GM12878 (cell line): ENCODE data around the gene RPS23. TPM values are rescaled to one million over a fixed set of nuclear protein-coding genes. Genes with fewer than 3 reads are reported as not detected.
A peak's percentile ranks its signal among the peaks of the same experiment; 100 is the strongest.

Experiments used
- ATAC-seq: fragments of 200-7000 bp; cut with Tn5 transposase; 3 replicates; pipeline ENCODE4 v1.9.1; 2020; ENCODE audit warnings: mild to moderate bottlenecking, moderate library complexity
- Bru-seq: library from RNA; stranded (reverse); fragments of 400-500 nt; gene quantifications from one replicate; lab custom pipeline; 2021; lab: Mats Ljungman, UMichigan
- BruChase-seq, 2 experiments: library from RNA; stranded (reverse); fragments of 400-500 nt; gene quantifications; one replicate each; lab custom pipeline; 2021; lab: Mats Ljungman, UMichigan
- BruUV-seq: library from RNA; stranded (reverse); fragments of 400-500 nt; replicated peaks from 2 replicates; lab custom pipeline; 2021; lab: Mats Ljungman, UMichigan
- CTCF ChIA-PET: fragments of 300-600 bp; sonication (Branson Sonifier 250); formaldehyde crosslinking; extraction: SDS; loops from one replicate; lab custom pipeline; 2021; ENCODE audit warnings: inconsistent platforms; lab: Yijun Ruan, JAX
- POLR2A ChIA-PET: fragments of 350-600 bp; formaldehyde crosslinking; extraction: SDS; loops from one replicate; lab custom pipeline; 2021; ENCODE audit warnings: inconsistent platforms; lab: Charles Lee
- RAD21 ChIA-PET: fragments of 300-600 bp; sonication (Branson Sonifier 250); formaldehyde crosslinking; loops from one replicate; lab custom pipeline; 2023; ENCODE audit warnings: antibody characterized with exemption; ENCODE audit not compliant: unreplicated experiment; lab: Charles Lee
- SMC1A ChIA-PET: fragments of 300-600 bp; sonication (Branson Sonifier 250); formaldehyde crosslinking; loops from one replicate; lab custom pipeline; 2023; ENCODE audit not compliant: unreplicated experiment, uncharacterized antibody; lab: Charles Lee
- DNase-seq: peaks from one replicate; pipeline ENCODE4 v3.0.0-alpha.2; 2011; ENCODE audit warnings: low read depth, low spot score
- FAIRE-seq: peaks from 3 replicates; lab custom pipeline; 2011; peaks lifted over from hg19 to GRCh38; lab: Jason Lieb, UNC
- H2AFZ ChIP-seq: 2 replicates; pipeline ENCODE4 v1.6.0; 2011; ENCODE audit warnings: low read depth, low read length, control low read depth; ENCODE audit not compliant: control insufficient read depth
- H3K27ac ChIP-seq: 2 replicates; pipeline ENCODE4 v1.5.1; 2011; ENCODE audit warnings: control low read depth; ENCODE audit not compliant: control insufficient read depth, insufficient read depth
- H3K27me3 ChIP-seq, 2 experiments: replicated peaks in 1 of 2; 2 replicates each; pipeline versions ENCODE4 v1.6.0 to v1.6.1; 2011; ENCODE audit warnings: low read length in 1 of 2; ENCODE audit not compliant: control insufficient read depth in 2 of 2, insufficient read depth in 2 of 2
- H3K36me3 ChIP-seq, 2 experiments: 2 replicates each; pipeline ENCODE4 v1.5.1; 2011; ENCODE audit warnings: low read length in 1 of 2; ENCODE audit not compliant: control insufficient read depth in 2 of 2, insufficient read depth in 2 of 2
- H3K4me1 ChIP-seq: 2 replicates; pipeline ENCODE4 v1.6.1; 2011; ENCODE audit warnings: mild to moderate bottlenecking, low read length, moderate library complexity, mixed read lengths; ENCODE audit not compliant: control insufficient read depth, insufficient read depth
- H3K4me2 ChIP-seq: 2 replicates; pipeline ENCODE4 v1.6.0; 2011; ENCODE audit warnings: control low read depth; ENCODE audit not compliant: control insufficient read depth, insufficient read depth
- H3K4me3 ChIP-seq: fragments of 200-600 bp; sonication (generic); 2 replicates; pipeline ENCODE4 v1.5.1; 2016
- H3K79me2 ChIP-seq: 2 replicates; pipeline ENCODE4 v1.6.0; 2011; ENCODE audit warnings: low read length; ENCODE audit not compliant: control insufficient read depth, insufficient read depth
- H3K9ac ChIP-seq: 2 replicates; pipeline ENCODE4 v1.8.0; 2011; ENCODE audit warnings: low read length, control low read depth, mixed read lengths; ENCODE audit not compliant: control insufficient read depth, insufficient read depth
- H3K9me3 ChIP-seq: replicated peaks from 3 replicates; pipeline ENCODE4 v1.5.1; 2011; ENCODE audit warnings: mild to moderate bottlenecking, low read length; ENCODE audit not compliant: control insufficient read depth, insufficient read depth
- H4K20me1 ChIP-seq: 2 replicates; pipeline ENCODE4 v1.6.0; 2011; ENCODE audit not compliant: control insufficient read depth, insufficient read depth
- BCL11A ChIP-seq: IDR thresholded peaks from 2 replicates; pipeline ENCODE4 v1.6.1; 2011; ENCODE audit warnings: low read depth, low read length
- DPF2 ChIP-seq: fragments of 450-650 bp; IDR thresholded peaks from 2 replicates; pipeline ENCODE4 v1.6.1; 2017; ENCODE audit warnings: mild to moderate bottlenecking
- EGR1 ChIP-seq, 2 experiments: IDR thresholded peaks; 1 replicate in 1 of 2; 2 replicates in 1 of 2; pipeline ENCODE4 v1.6.1; 2011 to 2012; ENCODE audit warnings: low read depth in 2 of 2, low read length in 2 of 2, borderline replicate concordance in 1 of 2, mild to moderate bottlenecking in 1 of 2, moderate library complexity in 1 of 2
- HDAC2 ChIP-seq: fragments of 200-600 bp; sonication (generic); IDR thresholded peaks from 2 replicates; pipeline ENCODE4 v1.6.1; 2017
- LARP7 ChIP-seq: fragments of 450-650 bp; IDR thresholded peaks from 2 replicates; pipeline ENCODE4 v1.6.1; 2017; ENCODE audit warnings: mild to moderate bottlenecking
- MAX ChIP-seq: IDR thresholded peaks from 2 replicates; pipeline ENCODE4 v1.6.1; 2012; ENCODE audit warnings: low read depth, low read length, improper control_type of control experiment
- PML ChIP-seq: IDR thresholded peaks from 2 replicates; pipeline ENCODE4 v1.6.1; 2012; ENCODE audit warnings: low read length, inconsistent platforms
- RUNX3 ChIP-seq: IDR thresholded peaks from 2 replicates; pipeline ENCODE4 v1.6.1; 2012; ENCODE audit warnings: low read length, inconsistent platforms
- SMAD1 ChIP-seq: fragments of 450-650 bp; IDR thresholded peaks from 2 replicates; pipeline ENCODE4 v1.6.1; 2018; ENCODE audit warnings: mild to moderate bottlenecking, low read depth; ENCODE audit not compliant: partially characterized antibody
- SRF ChIP-seq, 2 experiments: IDR thresholded peaks; 2 replicates each; pipeline ENCODE4 v1.6.1; 2011; ENCODE audit warnings: low read depth in 2 of 2, low read length in 2 of 2, mild to moderate bottlenecking in 1 of 2, moderate library complexity in 1 of 2
- TBL1XR1 ChIP-seq: IDR thresholded peaks from 2 replicates; pipeline ENCODE4 v1.6.1; 2012; ENCODE audit warnings: low read depth, low read length, improper control_type of control experiment
- TCF3 ChIP-seq: IDR thresholded peaks from 2 replicates; pipeline ENCODE4 v1.6.1; 2012; ENCODE audit warnings: low read depth, mild to moderate bottlenecking, low read length, borderline replicate concordance; ENCODE audit not compliant: insufficient read depth
- YY1 ChIP-seq: IDR thresholded peaks from 2 replicates; pipeline ENCODE4 v1.6.1; 2011; ENCODE audit warnings: low read depth, mild to moderate bottlenecking, low read length
- ZBTB4 ChIP-seq: fragments of 450-650 bp; formaldehyde crosslinking; IDR thresholded peaks from 2 replicates; pipeline ENCODE4 v1.4.0; 2022; ENCODE audit warnings: mild to moderate bottlenecking, moderate library complexity
- ZNF207 ChIP-seq: fragments of 450-650 bp; IDR thresholded peaks from 2 replicates; pipeline ENCODE4 v1.6.1; 2014; ENCODE audit warnings: antibody characterized with exemption, mild to moderate bottlenecking, borderline replicate concordance
- WGBS: methylation state at CpG from one replicate; pipeline ENCODE4 v1.1.6; 2016; ENCODE audit warnings: low lambda C conversion rate; ENCODE audit not compliant: insufficient replicate concordance, insufficient coverage; ENCODE audit errors: missing lambda C conversion rate; 5-methylcytosine and 5-hydroxymethylcytosine counted together
- in situ Hi-C: fragments of 300-500 bp; cut with MboI; formaldehyde crosslinking; loops from 9 replicates; pipeline ENCODE4 v1.14.3; 2018; ENCODE audit warnings: mixed read lengths
- intact Hi-C: fragments of 100-400 bp; cut with micrococcal nuclease; formaldehyde crosslinking; loops from one replicate; pipeline ENCODE4 v1.14.2; 2022; ENCODE audit not compliant: unreplicated experiment
- long read RNA-seq, 2 experiments: library from polyadenylated mRNA; unstranded; transcript quantifications; one replicate each; pipeline ENCODE4 v2.0.0, GENCODE V29; 2019 to 2020
- polyA minus RNA-seq, 3 experiments: library from RNA; depleted of rRNA, polyadenylated mRNA; stranded (reverse); fragments of >200 nt; gene quantifications; 2 replicates each; pipeline ENCODE4 v1.2.3, GENCODE V29; 2011
- polyA plus RNA-seq, 11 experiments: library from polyadenylated mRNA; depleted of rRNA in 4 of 11; unstranded in 6 of 11; stranded (reverse) in 5 of 11; fragments of >200 nt; fragmentation: Nextera tagmentation in 4 of 11; fragmentation: Illumina TruSeq in 1 of 11; extraction: Ambion mirVana in 4 of 11; extraction: Trizol in 1 of 11; gene quantifications; 1 replicate in 1 of 11; 2 replicates in 10 of 11; pipeline versions ENCODE4 v1.2.1 to v1.2.3, GENCODE V29; 2011 to 2016; ENCODE audit warnings: inconsistent platforms in 2 of 11, missing spikeins in 2 of 11, low read depth in 1 of 11
- total RNA-seq, 4 experiments: library from RNA; depleted of rRNA in 3 of 4; stranded (reverse); fragments of >200 nt in 3 of 4; fragmentation: Illumina TruSeq in 1 of 4; extraction: Trizol in 1 of 4; gene quantifications; 2 replicates each; pipeline versions ENCODE4 v1.2.1 to v1.2.3, GENCODE V29; 2013 to 2021

The RPS23 gene
- total RNA-seq (2013; cell fraction: nucleolus; rRNA removed) = 439 and 600 TPM in 2 replicates
- total RNA-seq (2014; rRNA removed) (4,230 and 4,954 TPM in 2 replicates), total RNA-seq (2014; rRNA removed; fragmentation: Illumina TruSeq; extraction: Trizol) (7,078 and 7,478 TPM in 2 replicates), total RNA-seq (2021) (3,391 and 3,614 TPM in 2 replicates), polyA plus RNA-seq (2011; rRNA removed) (3,410 and 4,618 TPM in 2 replicates), polyA plus RNA-seq (2014; fragmentation: Illumina TruSeq; extraction: Trizol) (6,283 and 8,176 TPM in 2 replicates), polyA plus RNA-seq (2014; fragmentation: Nextera tagmentation; extraction: Ambion mirVana) (1,000 to 10,000 TPM; 6,503 to 7,117 TPM), polyA plus RNA-seq (2014; rRNA removed) (5,781 and 8,145 TPM in 2 replicates), polyA plus RNA-seq (2016; fragmentation: Nextera tagmentation; extraction: Ambion mirVana) (1,000 to 10,000 TPM; 2,489 to 2,538 TPM), polyA minus RNA-seq (2011; rRNA and poly(A)+ RNA removed) (2,846 and 2,987 TPM in 2 replicates), Bru-seq, nascent RNA (percentile 100 among the genes with signal in this experiment), BruChase-seq, experiment 1, labeled RNA remaining after a 6-hour chase (percentile 100 among the genes with signal in this experiment), BruChase-seq, experiment 2, labeled RNA remaining after a 2-hour chase (percentile 99 among the genes with signal in this experiment)
- 25,071 TPM for polyA plus RNA-seq (2011; ENCODE audit: low read depth)
- 4,104 and 5,041 TPM in 2 replicates for polyA plus RNA-seq (2011; cell fraction: cytosol; rRNA removed)
- 1,886 and 2,128 TPM in 2 replicates for polyA plus RNA-seq (2011; cell fraction: nucleus; rRNA removed)
- 9,354 and 10,457 TPM in 2 replicates for polyA plus RNA-seq (2012)
- polyA minus RNA-seq (2011; cell fraction: cytosol; rRNA and poly(A)+ RNA removed) = 551 and 634 TPM in 2 replicates
- 106 and 126 TPM in 2 replicates for polyA minus RNA-seq (2011; cell fraction: nucleus; rRNA and poly(A)+ RNA removed)
- long read RNA-seq, experiment 1, transcript RPS23-203 (3 exons, 576 nt) = minor isoform, 81 of 847 reads
- long read RNA-seq, experiment 1, transcript RPS23-201 (4 exons, 3,437 nt) = major isoform, 742 of 847 reads
- long read RNA-seq, experiment 1, partial matches to known transcripts = 8 of 847 reads
- long read RNA-seq, experiment 1, other reads (novel, unspliced or antisense) = 16 of 847 reads
- long read RNA-seq, experiment 2, transcript RPS23-203 (3 exons, 576 nt) = minor isoform, 60 of 2,200 reads
- long read RNA-seq, experiment 2, transcript RPS23-201 (4 exons, 3,437 nt) = major isoform, 2,106 of 2,200 reads
- long read RNA-seq, experiment 2, partial matches to known transcripts = 6 of 2,200 reads
- long read RNA-seq, experiment 2, other reads (novel, unspliced or antisense) = 23 of 2,200 reads

GRCh38 chr5:82277987-82278710 is at the start of gene RPS23:
TSS of gene RPS23 (minus strand) at chr5:82278354. CDS start at chr5:82278323, 31 bp downstream.
- CTCF ChIA-PET = interaction anchor here (0.9 to 1.8 kb wide), 5 partner anchors 10 to 51 kb away, joined by 3 to 5 read pairs (median 3); no protein-coding TSS in a partner anchor
- WGBS = under 1% methylated on average over 60 of the region's 60 CpGs
- H2AFZ ChIP-seq = peak within 1 kb of the TSS; percentile 88
- peaks cover 40% of the 10 kb centered on the region for H3K79me2 ChIP-seq
- peak within 1 kb of the TSS; percentile 82 for H3K4me3 ChIP-seq
- peaks cover 10% of the 10 kb centered on the region for H3K4me1 ChIP-seq
- DNase-seq (peak; percentile 74), ATAC-seq (peak; percentile 88), FAIRE-seq (peak; percentile 77)
- SMC1A ChIA-PET = interaction anchor here (1.1 to 1.4 kb wide), 4 partner anchors 15 to 114 kb away, joined by 3 to 6 read pairs (median 4); no protein-coding TSS in a partner anchor
- in situ Hi-C loops (no loop called here), intact Hi-C loops (loop anchor here (10.0 kb wide), 1 partner anchor 797 kb away; the partner anchor contains the start of genes TMEM167A and XRCC4)
- peak within 1 kb of the TSS; percentile 90 for H3K4me2 ChIP-seq
- no peaks in the 10 kb centered on the region for H3K9me3 ChIP-seq
- POLR2A ChIA-PET = interaction anchor here (0.5 to 3.0 kb wide), 7 partner anchors 10 to 540 kb away, joined by 3 to 13 read pairs (median 4); no protein-coding TSS in a partner anchor
- H3K27ac ChIP-seq = peak within 1 kb of the TSS; percentile 96
- RAD21 ChIA-PET = interaction anchor here (1.0 kb wide), 1 partner anchor 113 kb away, joined by 3 read pairs; no protein-coding TSS in a partner anchor
- no peaks in the 10 kb centered on the region for H3K27me3 ChIP-seq
- peak within 1 kb of the TSS; percentile 94 for H3K9ac ChIP-seq
- H4K20me1 ChIP-seq = no peaks in the 10 kb centered on the region
- H3K36me3 ChIP-seq = peaks cover 5 to 19% of the 10 kb centered on the region in 2 experiments
- no TSS peak for BruUV-seq
- TF ChIP-seq MAX = peak; percentile 74; the same call in 1 of the 2 replicates
- peak; percentile 98 for TF ChIP-seq PML
- peak; percentile 76; the same call in 1 of the 2 replicates for TF ChIP-seq TCF3
- 0 out of 4 replicates have a peak, but pooled peaks of 1 of the 2 experiments have one; percentile 1 for TF ChIP-seq SRF (IDR thresholded peaks at IDR 0.05; ENCODE audit: low read depth in 2 of 2, low read length in 2 of 2)
- peak; percentile 29 for TF ChIP-seq SMAD1
- peak; percentile 29; the same call in 1 of the 2 replicates for TF ChIP-seq LARP7
- TF ChIP-seq RUNX3 = peak; percentile 77
- TF ChIP-seq EGR1 (IDR thresholded peaks at IDR 0.05; ENCODE audit: borderline replicate concordance in 1 of 2, low read depth in 2 of 2, low read length in 2 of 2) = no peak
- peak; percentile 91; the same call in 1 of the 2 replicates for TF ChIP-seq ZNF207
- TF ChIP-seq BCL11A = no peak
- peak; percentile 37; the same call in 1 of the 2 replicates for TF ChIP-seq TBL1XR1
- peak; percentile 29 for TF ChIP-seq YY1
- no peak for TF ChIP-seq DPF2
- TF ChIP-seq HDAC2 = no peak
- TF ChIP-seq ZBTB4 (CRISPR knock-in tag) = no peak
